GM12878 (cell line): Measurements from ENCODE around the gene HNRNPAB.

Experiments used
- CREM ChIP-seq: IDR thresholded peaks from 2 replicates; pipeline ENCODE4 v1.6.1; 2014; ENCODE audit warnings: antibody characterized with exemption, low read depth
- CTCF ChIP-seq, 3 experiments: IDR thresholded peaks in 2 of 3; conservative IDR thresholded peaks in 1 of 3; 2 replicates each; pipeline ENCODE4 v1.5.1; 2011; ENCODE audit warnings: low read depth in 3 of 3, low read length in 3 of 3, mild to moderate bottlenecking in 3 of 3, control low read depth in 2 of 3, moderate library complexity in 2 of 3, inconsistent platforms in 1 of 3, mixed read lengths in 1 of 3; ENCODE audit not compliant: control insufficient read depth in 2 of 3, insufficient read depth in 1 of 3; ENCODE audit errors: extremely low read depth in 1 of 3
- EGR1 ChIP-seq, 2 experiments: IDR thresholded peaks; 1 replicate in 1 of 2; 2 replicates in 1 of 2; pipeline ENCODE4 v1.6.1; 2011 to 2012; ENCODE audit warnings: low read depth in 2 of 2, low read length in 2 of 2, borderline replicate concordance in 1 of 2, mild to moderate bottlenecking in 1 of 2, moderate library complexity in 1 of 2
- ELK1 ChIP-seq: IDR thresholded peaks from 2 replicates; pipeline ENCODE4 v1.6.1; 2012; ENCODE audit warnings: low read depth, low read length, improper control_type of control experiment
- EZH2 ChIP-seq: IDR thresholded peaks from 2 replicates; pipeline ENCODE4 v1.6.1; 2012; ENCODE audit warnings: low read depth, mild to moderate bottlenecking, control low read depth, inconsistent platforms, low read length, borderline replicate concordance; ENCODE audit not compliant: control insufficient read depth
- NRF1 ChIP-seq: conservative IDR thresholded peaks from 2 replicates; pipeline ENCODE4 v1.6.1; 2011; ENCODE audit warnings: mild to moderate bottlenecking, low read depth, low read length, improper control_type of control experiment
- RBBP5 ChIP-seq: fragments of 200-600 bp; sonication (generic); conservative IDR thresholded peaks from 2 replicates; pipeline ENCODE4 v1.6.1; 2016
- SKIL ChIP-seq: fragments of 450-650 bp; IDR thresholded peaks from 2 replicates; pipeline ENCODE4 v1.6.1; 2017; ENCODE audit warnings: mild to moderate bottlenecking, low read depth, inconsistent platforms; ENCODE audit not compliant: poor library complexity, severe bottlenecking
- USF2 ChIP-seq: IDR thresholded peaks from 2 replicates; pipeline ENCODE4 v1.6.1; 2011; ENCODE audit warnings: low read depth, low read length, improper control_type of control experiment, borderline replicate concordance
- YY1 ChIP-seq: IDR thresholded peaks from 2 replicates; pipeline ENCODE4 v1.6.1; 2011; ENCODE audit warnings: low read depth, mild to moderate bottlenecking, low read length
- ZNF24 ChIP-seq: fragments of 450-650 bp; IDR thresholded peaks from 2 replicates; pipeline ENCODE4 v1.6.1; 2017; ENCODE audit warnings: antibody characterized with exemption, mild to moderate bottlenecking
- ZNF592 ChIP-seq: fragments of 450-650 bp; IDR thresholded peaks from 2 replicates; pipeline ENCODE4 v1.6.1; 2017; ENCODE audit warnings: mild to moderate bottlenecking, moderate library complexity

GRCh38 chr5:178177569-178177968 is 26.8 kb upstream of the HNRNPAB start:
- TF ChIP-seq CTCF (IDR thresholded peaks at IDR 0.05 in 2 of 3, conservative IDR thresholded peaks at IDR 0.05 in 1 of 3; ENCODE audit: control insufficient read depth in 2 of 3, extremely low read depth in 1 of 3, insufficient read depth in 1 of 3, low read depth in 3 of 3, low read length in 3 of 3), result no peak
- TF ChIP-seq EZH2, result no peak
- no peak for TF ChIP-seq ZNF24
- no peak for TF ChIP-seq USF2
- no peak for TF ChIP-seq YY1
- TF ChIP-seq NRF1, result no peak
- TF ChIP-seq SKIL, result no peak
- no peak for TF ChIP-seq RBBP5
- TF ChIP-seq ELK1, result no peak
- TF ChIP-seq CREM, result no peak
- TF ChIP-seq EGR1 (IDR thresholded peaks at IDR 0.05; ENCODE audit: borderline replicate concordance in 1 of 2, low read depth in 2 of 2, low read length in 2 of 2), result no peak
- no peak for TF ChIP-seq ZNF592
